ENCODE results near the gene RAB1B. TPM values are rescaled to one million over a fixed set of nuclear protein-coding genes. Genes with fewer than 3 reads are reported as not detected.

The RAB1B gene
- total RNA-seq, 6 donors from 2014 or later: 34.6 to 173 (median 122) TPM

- H3K9me3 ChIP-seq: no peaks in the 10 kb centered on the region
- WGBS, 2 donors: 87 to 88% methylated on average over 6 of the region's 6 CpGs
- no peak overlapping the region for H3K4me3 ChIP-seq
- no peak overlapping the region for H3K27ac ChIP-seq
- ATAC-seq (ENCODE audit: low FRiP score in 2 of 2) (no peak), DNase-seq (no peak)
- no peaks in the 10 kb centered on the region for H3K27me3 ChIP-seq
- peaks cover 0 to 32% (median 19%) of the 10 kb centered on the region in 4 donors for H3K36me3 ChIP-seq
- TF ChIP-seq EP300 (IDR thresholded peaks at IDR 0.05): no peak
- no peak for TF ChIP-seq CTCF (IDR thresholded peaks at IDR 0.05)
- no peak for TF ChIP-seq POLR2AphosphoS5 (IDR thresholded peaks at IDR 0.05)
- no peak for TF ChIP-seq POLR2A (IDR thresholded peaks at IDR 0.05)
- peaks cover 20 to 31% (median 20%) of the 10 kb centered on the region in 4 donors for H3K4me1 ChIP-seq
These were observed 12.6 kb downstream of the RAB1B start for GRCh38 chr11:66281001-66281400.

- WGBS, 2 donors: 31 to 74% methylated on average over 5 to 17 of the region's 20 CpGs
- Histone ChIP-seq H3K4me3 (no peak overlapping the region), H3K27ac (no peak overlapping the region), H3K36me3 (peaks cover 0 to 29% (median 11%) of the 10 kb centered on the region in 4 donors), H3K4me1 (peaks cover 20 to 32% (median 20%) of the 10 kb centered on the region in 4 donors), H3K27me3 (no peaks in the 10 kb centered on the region), H3K9me3 (no peaks in the 10 kb centered on the region)
- TF ChIP-seq POLR2AphosphoS5 (IDR thresholded peaks at IDR 0.05) (no peak), CTCF (IDR thresholded peaks at IDR 0.05) (no peak), POLR2A (IDR thresholded peaks at IDR 0.05) (no peak), EP300 (IDR thresholded peaks at IDR 0.05) (no peak)
- ATAC-seq (ENCODE audit: low FRiP score in 2 of 2) (no peak), DNase-seq (no peak)
These were observed 13.5 kb downstream of the RAB1B start for GRCh38 chr11:66281776-66282467.

- peaks cover 0 to 26% (median 9%) of the 10 kb centered on the region in 4 donors for H3K36me3 ChIP-seq
- H3K4me1 ChIP-seq: peaks cover 20 to 32% (median 21%) of the 10 kb centered on the region in 4 donors
- WGBS, 2 donors: 20 to 62% methylated on average over 7 to 26 of the region's 35 CpGs
- peak overlapping the region in 1 of 4 donors; percentile 1 for H3K27ac ChIP-seq
- TF ChIP-seq CTCF (IDR thresholded peaks at IDR 0.05): peak; percentile 97 to 99 (median 99)
- peak in 1 of 4 donors; percentile 21 for TF ChIP-seq POLR2A (IDR thresholded peaks at IDR 0.05)
- TF ChIP-seq POLR2AphosphoS5 (IDR thresholded peaks at IDR 0.05): peak; percentile 8 to 50
- no peak for TF ChIP-seq EP300 (IDR thresholded peaks at IDR 0.05)
- no peaks in the 10 kb centered on the region for H3K9me3 ChIP-seq
- ATAC-seq (ENCODE audit: low FRiP score in 2 of 2) (peak; percentile 94 to 95), DNase-seq (peak; percentile 99 to 100)
- H3K4me3 ChIP-seq: no peak overlapping the region
- no peaks in the 10 kb centered on the region for H3K27me3 ChIP-seq
These were observed 14.3 kb downstream of the RAB1B start for GRCh38 chr11:66282468-66283455.

- WGBS, 2 donors: 77 to 80% methylated on average over 2 to 11 of the region's 14 CpGs
These were observed 15.1 kb downstream of the RAB1B start for GRCh38 chr11:66283461-66284105.

More at GRCh38 chr11:66283461-66284105, 15.1 kb downstream of the RAB1B start:
- peaks cover 0 to 26% (median 9%) of the 10 kb centered on the region in 4 donors for H3K36me3 ChIP-seq
- no peak overlapping the region for H3K27ac ChIP-seq
- H3K4me1 ChIP-seq: peaks cover 20 to 32% (median 23%) of the 10 kb centered on the region in 4 donors
- no peak for ATAC-seq (ENCODE audit: low FRiP score in 2 of 2)
- TF ChIP-seq POLR2A (IDR thresholded peaks at IDR 0.05): no peak
- no peak for TF ChIP-seq CTCF (IDR thresholded peaks at IDR 0.05)
- no peak overlapping the region for H3K4me3 ChIP-seq
- peak in 1 of 2 donors; percentile 50 for DNase-seq
- no peaks in the 10 kb centered on the region for H3K27me3 ChIP-seq
- no peaks in the 10 kb centered on the region for H3K9me3 ChIP-seq
